GM04503 (cell line): ENCODE data around the gene F2.

Experiments used
- DNase-seq: peaks from one replicate; pipeline ENCODE4 v3.0.0-alpha.2; 2012; ENCODE audit warnings: low read depth

F2 gene

GRCh38 chr11:46718155-46719019 is 626 bp upstream of the F2 start:
- no peak for DNase-seq

DNA sequence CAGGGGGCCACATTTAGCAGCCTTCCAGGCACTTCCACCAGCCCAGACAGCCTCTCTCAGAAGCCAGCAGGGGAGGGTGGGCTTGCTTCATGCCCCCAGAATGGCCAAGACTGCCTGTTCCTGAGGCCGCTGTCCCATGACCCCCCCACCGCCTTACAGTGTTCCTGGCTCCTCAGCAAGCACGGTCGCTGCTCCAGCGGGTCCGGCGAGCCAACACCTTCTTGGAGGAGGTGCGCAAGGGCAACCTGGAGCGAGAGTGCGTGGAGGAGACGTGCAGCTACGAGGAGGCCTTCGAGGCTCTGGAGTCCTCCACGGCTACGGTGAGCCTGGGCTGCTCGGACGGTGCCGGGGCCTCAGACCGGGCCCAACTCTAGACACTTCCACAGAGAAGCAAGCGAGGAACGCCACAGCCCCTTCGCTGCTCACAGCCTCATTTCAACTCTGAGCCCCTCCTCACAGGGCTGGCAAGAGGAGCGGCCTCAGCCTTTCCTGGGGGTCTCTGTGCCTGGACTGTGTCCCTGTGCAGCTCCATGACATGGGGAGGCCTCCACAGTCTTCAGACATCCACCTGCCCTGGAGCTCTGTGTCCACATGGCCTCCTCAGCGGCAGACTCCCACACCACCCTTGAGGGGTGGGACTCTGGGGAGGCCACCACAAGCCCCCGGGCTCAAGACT is 668 bp downstream of the F2 start:
- no peak for DNase-seq

- DNase-seq: no peak
Observed at GRCh38 chr11:46721286-46721685, 2.3 kb downstream of the F2 start.

- no peak for DNase-seq
Observed at GRCh38 chr11:46722566-46723358, 3.7 kb downstream of the F2 start.

DNA sequence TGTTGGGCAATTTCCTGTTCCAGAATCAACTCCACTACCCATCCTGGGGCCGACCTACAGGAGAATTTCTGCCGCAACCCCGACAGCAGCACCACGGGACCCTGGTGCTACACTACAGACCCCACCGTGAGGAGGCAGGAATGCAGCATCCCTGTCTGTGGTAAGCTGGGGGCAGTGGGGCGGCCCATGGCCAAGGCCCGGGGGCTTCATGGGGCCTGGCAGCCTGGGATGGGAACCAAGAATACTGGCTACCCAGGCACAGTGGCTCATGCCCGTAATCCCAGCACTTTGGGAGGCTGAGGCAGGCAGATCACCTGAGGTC is 4.3 kb downstream of the F2 start:
- DNase-seq: no peak

GRCh38 chr11:46724088-46724487 is 5.1 kb downstream of the F2 start:
- no peak for DNase-seq

GRCh38 chr11:46725338-46726205 is 6.6 kb downstream of the F2 start:
- DNase-seq: no peak

DNA sequence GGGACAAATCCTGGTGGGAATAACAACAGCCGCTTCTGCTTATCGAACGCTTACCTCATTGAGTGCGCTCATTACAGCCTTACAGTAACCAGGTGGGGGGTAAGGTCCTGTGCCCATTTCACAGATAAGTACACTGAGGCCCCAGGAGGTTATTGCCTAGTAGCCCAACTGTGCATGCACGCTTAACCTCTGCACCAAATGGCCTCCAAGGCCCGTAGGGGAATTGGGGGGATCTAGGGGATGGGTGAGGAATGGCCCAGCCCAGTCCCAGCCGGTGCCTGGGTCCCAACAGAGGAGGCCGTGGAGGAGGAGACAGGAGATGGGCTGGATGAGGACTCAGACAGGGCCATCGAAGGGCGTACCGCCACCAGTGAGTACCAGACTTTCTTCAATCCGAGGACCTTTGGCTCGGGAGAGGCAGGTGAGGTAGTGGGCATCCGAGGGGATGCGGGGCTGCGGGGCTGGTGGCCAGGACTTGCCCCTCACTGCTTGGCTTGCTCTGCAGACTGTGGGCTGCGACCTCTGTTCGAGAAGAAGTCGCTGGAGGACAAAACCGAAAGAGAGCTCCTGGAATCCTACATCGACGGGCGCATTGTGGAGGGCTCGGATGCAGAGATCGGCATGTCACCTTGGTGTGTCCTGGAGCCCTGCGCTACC is 7.3 kb downstream of the F2 start:
- DNase-seq: no peak

DNA sequence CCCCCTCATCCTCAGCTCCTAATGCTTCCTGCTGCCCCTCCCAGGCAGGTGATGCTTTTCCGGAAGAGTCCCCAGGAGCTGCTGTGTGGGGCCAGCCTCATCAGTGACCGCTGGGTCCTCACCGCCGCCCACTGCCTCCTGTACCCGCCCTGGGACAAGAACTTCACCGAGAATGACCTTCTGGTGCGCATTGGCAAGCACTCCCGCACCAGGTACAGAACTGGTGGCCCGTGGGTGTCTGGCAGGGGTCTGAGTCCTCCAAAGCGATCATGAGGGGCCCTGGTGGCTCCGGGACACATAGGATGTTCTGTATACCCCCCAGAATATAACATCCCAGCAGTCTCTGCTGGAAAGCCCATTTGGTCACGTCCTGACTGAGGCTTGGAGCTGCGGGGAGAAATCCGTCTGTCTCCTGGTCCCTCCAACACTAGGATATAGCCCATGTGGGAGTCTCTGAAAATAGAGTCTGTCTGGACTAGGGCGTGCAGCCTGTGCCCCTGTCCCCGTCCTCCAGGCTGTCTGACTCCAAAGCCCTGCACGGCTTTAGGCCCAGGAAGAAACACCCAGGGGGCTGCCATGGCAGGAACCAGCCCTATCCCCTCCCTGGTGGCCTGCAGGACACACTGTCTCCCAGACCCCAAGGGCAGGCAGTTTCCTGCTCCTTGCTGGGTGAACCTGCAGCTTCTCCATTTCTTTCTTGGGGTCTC is 9.1 kb downstream of the F2 start:
- DNase-seq: no peak

GRCh38 chr11:46728659-46729040 is 9.6 kb downstream of the F2 start:
- no peak for DNase-seq

DNA sequence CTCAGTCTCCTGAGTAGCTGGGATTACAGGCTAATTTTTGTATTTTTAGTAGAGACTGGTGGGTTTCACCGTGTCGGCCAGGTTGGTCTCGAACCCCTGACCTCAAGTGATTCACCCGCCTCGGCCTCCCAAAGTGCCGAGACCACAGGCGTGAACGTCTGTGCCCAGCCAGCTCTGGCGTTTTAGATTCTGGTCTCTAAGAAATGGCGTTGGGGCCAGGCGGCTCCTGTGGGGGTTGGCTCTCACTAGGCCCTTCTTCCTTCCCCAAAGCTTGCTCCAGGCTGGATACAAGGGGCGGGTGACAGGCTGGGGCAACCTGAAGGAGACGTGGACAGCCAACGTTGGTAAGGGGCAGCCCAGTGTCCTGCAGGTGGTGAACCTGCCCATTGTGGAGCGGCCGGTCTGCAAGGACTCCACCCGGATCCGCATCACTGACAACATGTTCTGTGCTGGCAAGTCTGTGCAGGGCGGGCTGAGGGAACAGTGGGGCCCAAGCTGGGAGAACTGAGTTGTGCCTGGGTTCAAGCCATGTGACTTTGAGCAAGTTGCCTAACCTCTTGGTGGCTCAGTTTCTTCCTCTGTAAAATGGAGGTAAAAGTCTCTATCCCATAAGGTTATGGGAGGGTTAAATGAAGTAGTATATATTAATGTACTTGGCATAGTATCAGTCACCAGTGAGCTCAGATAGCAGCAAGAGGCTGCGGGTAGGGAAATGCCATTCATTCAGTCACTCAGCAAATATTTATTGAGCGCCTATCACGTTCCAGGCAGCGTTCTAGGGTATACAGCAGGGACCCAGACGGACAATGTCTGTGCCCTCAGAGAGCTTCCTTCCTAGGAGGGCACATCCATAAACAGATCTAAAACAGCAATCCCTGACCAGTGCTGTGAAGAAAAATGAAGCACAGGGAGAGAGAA is 10.4 kb downstream of the F2 start:
- DNase-seq: no peak

DNA sequence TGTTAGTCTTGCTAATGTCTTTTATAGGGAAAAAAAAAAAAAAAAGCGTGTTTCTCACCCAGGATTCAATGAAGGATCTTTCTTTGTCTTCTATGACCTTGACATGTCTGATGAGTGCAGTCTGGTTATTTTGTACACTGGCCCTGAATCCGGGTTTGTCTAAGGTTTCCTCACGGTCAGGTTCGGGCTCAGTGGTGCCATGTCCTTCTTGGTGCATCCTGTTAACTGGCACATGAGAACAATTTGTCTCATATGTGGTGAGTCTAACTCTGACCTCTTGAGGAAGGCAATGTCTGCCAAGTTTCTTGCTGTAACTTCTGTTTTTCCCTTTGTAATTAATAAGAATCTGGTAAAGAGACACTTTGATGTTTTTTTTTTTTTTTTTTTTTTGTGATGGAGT is 12.5 kb downstream of the F2 start:
- no peak for DNase-seq

DNA sequence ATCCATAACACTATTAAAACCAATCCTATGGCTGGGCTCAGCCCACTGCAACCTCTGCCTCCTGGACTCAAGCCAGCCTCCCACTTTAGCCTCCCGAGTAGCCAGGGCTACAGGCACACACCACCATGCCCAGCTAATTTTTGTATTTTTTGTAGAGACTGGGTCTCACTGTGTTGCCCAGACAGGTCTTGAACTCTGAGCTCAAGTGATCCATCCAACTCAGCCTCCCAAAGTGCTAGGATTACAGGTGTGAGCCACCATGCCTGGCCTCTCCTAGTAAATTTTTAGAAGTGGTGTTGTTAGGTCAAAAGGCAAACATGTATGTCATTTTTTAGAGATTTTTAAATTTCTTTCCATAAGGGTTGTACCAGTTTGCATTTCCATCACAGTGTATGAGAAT is 14.2 kb downstream of the F2 start:
- no peak for DNase-seq

GRCh38 chr11:46736146-46736545 is 17.1 kb downstream of the F2 start:
- no peak for DNase-seq

- peak; percentile 35 for DNase-seq
Observed at GRCh38 chr11:46736615-46737014, 17.6 kb downstream of the F2 start.

- DNase-seq: no peak
Observed at GRCh38 chr11:46737699-46738098, 18.7 kb downstream of the F2 start.

GRCh38 chr11:46738887-46739286 is 19.9 kb downstream of the F2 start:
- no peak for DNase-seq

DNA sequence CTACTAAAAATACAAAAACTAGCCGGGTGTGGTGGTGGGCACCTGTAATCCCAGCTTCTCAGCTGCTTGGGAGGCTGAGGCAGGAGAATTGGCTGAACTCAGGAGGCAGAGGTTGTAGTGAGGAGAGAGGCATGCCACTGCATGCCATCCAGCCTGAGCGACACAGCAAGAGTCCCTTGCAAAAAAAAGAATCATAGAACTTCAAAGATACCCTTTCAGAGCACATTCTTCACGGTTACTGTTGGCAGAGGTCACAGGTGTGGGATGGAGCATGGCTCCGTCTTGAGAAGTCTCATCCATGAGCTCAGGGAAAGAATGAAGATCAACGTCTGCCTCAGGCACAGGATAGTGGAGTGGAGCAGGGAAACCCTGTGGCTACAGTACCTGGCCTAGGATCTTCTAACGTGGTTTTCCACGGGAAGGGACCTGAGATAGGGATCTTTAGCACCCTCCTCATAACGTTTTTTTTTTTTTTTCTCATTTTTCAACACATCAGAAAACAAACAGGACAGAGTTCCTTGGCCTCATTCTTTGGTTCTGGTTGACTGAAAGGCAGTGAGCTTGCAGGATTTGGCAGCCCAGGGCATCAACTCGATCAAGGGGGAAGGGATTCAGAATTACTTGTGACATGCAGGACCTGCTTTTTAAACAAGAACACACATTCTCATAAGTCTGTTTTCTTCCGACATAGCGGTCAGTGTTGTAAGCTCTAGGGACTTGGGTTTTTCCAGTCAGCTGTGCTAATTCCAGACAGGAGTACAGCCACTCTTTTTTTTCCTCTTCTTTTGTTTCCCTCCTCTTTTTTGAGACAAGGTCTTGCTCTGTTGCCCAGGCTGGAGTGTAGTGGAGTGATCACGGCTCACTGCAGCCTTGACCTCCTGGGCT is 22.8 kb downstream of the F2 start:
- DNase-seq: no peak

- no peak for DNase-seq
Observed at GRCh38 chr11:46743043-46743442, 24.0 kb downstream of the F2 start.
